Mucosa of rectum (tissue), 2 donors: Measurements from ENCODE around the gene OGDH.
"Not testable (repeated sequence)": the region's sequence is repeated elsewhere in the genome, so short reads cannot be mapped to it uniquely, and the experiment has no call there.

Experiments used
- H3K27ac ChIP-seq, 2 donors: one replicate each; pipeline ENCODE4 v1.7.0; 2013; ENCODE audit warnings: inconsistent platforms in 2 of 2, low read depth in 2 of 2, low read length in 2 of 2
- H3K27me3 ChIP-seq, 2 donors: one replicate each; pipeline ENCODE4 v1.7.0; 2013; ENCODE audit warnings: low read length in 2 of 2; ENCODE audit not compliant: control insufficient read depth in 2 of 2, insufficient read depth in 2 of 2
- H3K36me3 ChIP-seq, 2 donors: one replicate each; pipeline ENCODE4 v1.7.0; 2013; ENCODE audit warnings: low read length in 2 of 2; ENCODE audit not compliant: control insufficient read depth in 2 of 2, insufficient read depth in 2 of 2
- H3K4me1 ChIP-seq, 2 donors: one replicate each; pipeline ENCODE4 v1.7.0; 2013; ENCODE audit warnings: low read length in 2 of 2, mild to moderate bottlenecking in 1 of 2; ENCODE audit not compliant: control insufficient read depth in 2 of 2, insufficient read depth in 2 of 2
- H3K4me3 ChIP-seq, 2 donors: one replicate each; pipeline ENCODE4 v1.7.0; 2013; ENCODE audit warnings: low read length in 2 of 2
- H3K9ac ChIP-seq, 2 donors: one replicate each; pipeline ENCODE4 v1.7.0; 2013; ENCODE audit warnings: low read length in 2 of 2, low read depth in 1 of 2, mild to moderate bottlenecking in 1 of 2
- H3K9me3 ChIP-seq, 2 donors: one replicate each; pipeline ENCODE4 v1.7.0; 2013; ENCODE audit warnings: low read length in 2 of 2; ENCODE audit not compliant: control insufficient read depth in 2 of 2
- donor health status: healthy.
- donor health status: Normal muscosa, but diverticular disease.

OGDH gene

DNA sequence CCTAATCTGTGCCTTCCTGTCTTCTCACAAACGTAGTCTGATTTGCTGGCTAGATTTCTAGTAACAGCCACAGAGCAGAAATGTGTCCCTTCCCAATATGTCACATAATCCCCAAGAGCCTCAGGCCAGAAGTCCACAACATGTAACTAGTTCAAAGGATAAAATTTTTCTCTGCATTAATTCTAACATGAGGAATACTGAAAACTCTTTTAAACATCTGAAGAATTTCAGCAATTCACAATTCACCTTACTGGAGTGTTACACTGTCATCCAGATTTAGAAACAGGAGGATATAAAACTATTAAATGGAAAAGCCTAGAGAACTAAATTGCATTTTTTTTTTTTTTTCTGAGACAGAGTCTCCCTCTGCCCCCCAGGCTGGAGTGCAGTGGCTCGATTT, 30.2 kb upstream of the OGDH start:
- Histone ChIP-seq H3K4me3 (no peak overlapping the region), H3K27ac (no peak overlapping the region), H3K9ac (no peak overlapping the region), H3K36me3 (peaks cover 31 to 47% of the 10 kb centered on the region in 2 donors), H3K27me3 (no peaks in the 10 kb centered on the region), H3K4me1 (peaks cover 24 to 27% of the 10 kb centered on the region in 2 donors), H3K9me3 (no peaks in the 10 kb centered on the region)

DNA sequence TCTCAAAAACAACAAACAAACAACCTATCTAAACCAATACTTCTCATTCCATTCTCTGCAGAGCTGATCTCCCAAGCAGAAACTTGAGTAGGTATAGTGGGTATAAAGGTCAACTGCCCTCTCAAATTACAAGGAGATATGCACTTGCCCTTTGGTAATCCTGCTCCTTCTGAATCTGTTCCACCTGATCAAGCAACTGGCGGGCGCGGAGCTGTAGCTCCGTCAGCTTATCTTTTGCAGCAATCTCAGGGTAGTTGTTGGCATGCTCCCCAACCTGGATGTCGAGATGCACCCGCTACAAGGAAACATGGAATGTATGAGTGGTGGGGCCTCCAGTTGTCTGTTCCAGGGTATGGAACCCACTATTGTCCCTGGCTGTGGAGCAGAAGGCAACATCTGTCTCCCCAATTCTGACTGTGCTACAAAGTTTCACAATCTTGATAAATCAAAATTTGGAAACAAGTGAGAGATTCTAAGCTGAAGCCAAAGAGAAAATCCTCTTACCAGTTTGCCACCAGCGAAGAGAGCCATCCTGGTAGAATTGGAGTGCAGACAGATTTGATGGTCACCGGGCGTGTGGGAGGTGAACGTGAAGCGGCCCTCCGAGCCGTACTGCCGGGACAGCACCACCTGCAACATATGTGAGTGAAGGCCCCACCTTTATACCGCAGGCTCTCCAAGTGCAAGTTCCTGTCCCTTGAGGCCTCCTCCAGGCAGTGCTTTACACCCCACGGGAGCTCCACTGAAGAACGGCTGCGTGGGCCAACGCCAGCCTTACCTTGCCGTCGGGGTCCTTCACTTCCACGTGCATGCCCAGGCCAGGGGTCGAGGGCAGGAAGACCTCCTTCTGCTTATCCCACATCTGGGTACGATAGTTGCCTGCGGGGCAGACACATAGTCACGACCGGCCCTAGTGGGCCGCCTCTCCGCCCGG, 25.2 kb upstream of the OGDH start:
- peaks cover 15 to 17% of the 10 kb centered on the region in 2 donors for H3K4me1 ChIP-seq

DNA sequence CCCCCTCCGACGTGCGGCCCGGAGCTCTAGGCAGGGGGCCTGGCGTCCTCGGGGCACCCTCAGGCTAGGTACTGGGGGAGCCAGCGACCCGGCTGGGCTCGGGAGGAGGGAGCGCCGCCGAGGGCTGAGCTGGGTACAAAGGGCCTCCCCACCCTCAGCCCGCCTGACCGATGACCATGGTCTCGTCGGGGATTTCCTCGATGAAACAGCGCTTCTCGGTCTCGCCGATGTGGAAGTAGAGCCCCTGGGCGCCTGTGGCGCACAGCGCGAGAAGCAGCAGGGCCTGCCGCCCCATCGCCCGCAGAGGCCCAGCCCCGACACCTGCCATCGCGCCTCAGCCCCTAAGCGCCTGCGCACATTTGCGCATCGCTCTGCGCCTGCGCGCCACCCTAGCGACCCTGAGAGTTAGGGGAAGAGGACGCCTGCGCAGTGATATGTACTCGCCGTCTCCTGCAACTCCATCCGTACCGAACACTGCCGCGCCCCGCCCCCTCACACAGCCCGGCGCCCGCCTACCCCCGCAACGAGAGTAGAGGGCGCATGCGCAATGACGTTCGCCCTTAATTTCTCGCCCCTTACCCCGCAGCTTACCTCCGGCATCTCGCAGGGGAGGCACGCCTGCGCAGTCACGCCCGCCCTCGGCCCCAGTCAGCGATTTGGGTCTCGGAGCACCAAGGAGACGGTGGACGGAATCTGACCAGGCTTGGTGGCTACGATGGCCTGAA, 24.4 kb upstream of the OGDH start, which contains the start of gene TMED4:
TMED4 (minus strand) TSS at position 353 of the 725 bp plus-strand sequence; CDS start at position 328, 25 bp downstream.
- H3K36me3 ChIP-seq: peaks cover 18 to 23% of the 10 kb centered on the region in 2 donors
- H3K27me3 ChIP-seq: no peaks in the 10 kb centered on the region
- peaks cover 15 to 17% of the 10 kb centered on the region in 2 donors for H3K4me1 ChIP-seq

More for the DNA sequence above, 25.2 kb upstream of the OGDH start:
- peaks cover 18 to 23% of the 10 kb centered on the region in 2 donors for H3K36me3 ChIP-seq
- peak overlapping the region; percentile 88 to 96 for H3K4me3 ChIP-seq
- H3K27me3 ChIP-seq: no peaks in the 10 kb centered on the region
- no peaks in the 10 kb centered on the region for H3K9me3 ChIP-seq
- peak overlapping the region; percentile 87 to 98 for H3K9ac ChIP-seq
- peak overlapping the region; percentile 99 to 100 for H3K27ac ChIP-seq

DNA sequence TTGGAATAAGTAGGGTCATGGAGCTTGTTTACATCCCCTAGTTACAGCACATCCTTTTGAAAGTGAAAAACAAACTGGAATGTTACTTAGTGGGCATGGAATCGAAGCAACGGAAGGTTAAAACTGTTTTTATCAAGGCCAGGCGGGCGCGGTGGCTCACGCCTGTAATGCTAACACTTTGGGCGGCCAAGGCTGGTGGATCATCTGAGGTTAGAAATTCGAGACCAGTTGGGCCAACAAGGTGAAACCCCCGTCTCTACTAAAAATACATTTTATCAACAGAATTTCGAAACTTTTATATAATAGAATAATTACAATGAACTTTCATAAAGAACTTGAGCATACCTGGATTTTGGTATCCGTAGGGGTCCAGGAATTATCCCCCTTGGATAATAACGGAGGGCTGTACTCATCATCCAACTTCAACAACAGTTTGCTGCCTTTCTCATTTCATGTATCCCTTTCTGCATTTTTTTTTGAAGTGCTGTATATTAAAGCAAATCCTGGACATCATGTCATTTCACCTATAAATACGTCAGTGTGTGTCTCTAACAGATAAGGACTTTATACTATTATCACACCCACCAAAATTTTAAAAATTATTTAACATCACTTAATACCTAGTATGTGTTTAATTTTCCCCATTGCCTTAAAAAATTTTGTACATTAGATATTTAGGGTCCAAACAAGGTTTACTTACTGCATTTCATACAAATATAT, 23.1 kb upstream of the OGDH start:
- Histone ChIP-seq H3K9me3 (no peaks in the 10 kb centered on the region), H3K27me3 (no peaks in the 10 kb centered on the region), H3K4me1 (peaks cover 15 to 18% of the 10 kb centered on the region in 2 donors), H3K36me3 (peaks cover 13 to 19% of the 10 kb centered on the region in 2 donors), H3K27ac (peak overlapping the region; percentile 99 to 100), H3K9ac (peak overlapping the region; percentile 98 to 100), H3K4me3 (peak overlapping the region; percentile 88 to 96)

More for the DNA sequence above, 24.4 kb upstream of the OGDH start, which contains the start of gene TMED4:
- Histone ChIP-seq H3K9me3 (no peaks in the 10 kb centered on the region), H3K4me3 (peak within 1 kb of the TSS; percentile 88 to 96), H3K9ac (peak within 1 kb of the TSS; percentile 98 to 100), H3K27ac (peak within 1 kb of the TSS; percentile 99 to 100)

DNA sequence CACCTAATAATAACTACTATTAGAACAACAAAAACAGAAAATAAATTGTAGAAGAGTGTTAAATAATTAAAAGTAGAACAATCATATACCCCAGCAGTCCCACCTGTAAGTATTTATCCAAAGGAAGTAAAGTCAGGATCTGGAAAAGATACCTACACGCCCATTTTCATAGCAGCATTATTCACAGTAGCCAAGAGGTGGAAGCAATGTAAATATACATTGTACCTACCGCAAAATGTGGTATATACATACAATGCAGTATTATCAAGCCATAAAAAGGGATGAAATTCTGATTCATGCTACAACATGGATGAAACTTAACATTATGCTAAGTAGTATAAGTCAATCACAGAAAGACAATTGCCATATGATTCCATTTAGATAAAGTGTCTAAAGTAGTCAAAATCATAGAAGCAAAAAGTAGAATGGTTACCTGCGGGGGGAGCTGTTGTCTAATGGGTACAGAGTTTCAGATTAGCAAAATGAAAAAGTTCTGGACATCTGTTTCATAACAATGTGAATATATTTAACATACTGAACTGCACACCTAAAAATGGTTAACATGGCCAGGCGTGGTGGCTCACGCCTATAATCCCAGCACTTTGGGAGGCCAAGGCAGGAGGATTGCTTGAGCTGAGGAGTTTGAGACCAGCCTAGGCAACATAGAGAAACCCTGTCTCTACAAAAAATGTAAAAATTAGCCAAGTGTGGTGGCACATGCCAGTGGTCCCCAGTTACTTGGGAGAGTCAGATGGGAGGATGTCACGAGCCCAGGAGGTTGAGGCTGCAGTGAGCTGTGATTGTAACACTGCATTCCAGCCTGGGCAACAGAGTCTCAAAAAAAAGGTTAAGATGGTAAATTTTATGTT, 18.4 kb upstream of the OGDH start:
- peaks cover 3% of the 10 kb centered on the region in 2 donors for H3K4me1 ChIP-seq

DNA sequence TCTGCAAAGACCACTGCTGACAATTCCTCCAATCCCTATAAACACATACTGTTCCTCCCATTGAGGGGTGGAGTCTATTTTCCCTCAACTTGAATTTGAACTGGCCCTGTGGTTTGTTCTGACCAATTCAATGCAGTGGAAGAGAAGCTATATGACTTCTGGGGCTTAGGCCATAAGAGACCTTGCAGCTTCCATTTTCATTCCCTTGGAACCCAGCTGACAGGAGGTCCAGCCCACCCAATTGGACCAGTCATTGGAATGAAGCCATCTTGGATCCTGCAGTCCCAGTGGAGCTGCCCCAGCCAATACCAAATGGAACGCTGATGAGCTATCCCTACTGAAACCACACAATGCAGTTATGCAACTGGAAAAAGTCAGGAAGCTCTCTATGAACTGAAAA, 15.5 kb upstream of the OGDH start:
- Histone ChIP-seq H3K9me3 (no peaks in the 10 kb centered on the region), H3K4me1 (peaks cover 0 to 2% of the 10 kb centered on the region in 2 donors), H3K27me3 (no peaks in the 10 kb centered on the region), H3K9ac (no peak overlapping the region), H3K36me3 (no peaks in the 10 kb centered on the region), H3K4me3 (no peak overlapping the region), H3K27ac (no peak overlapping the region)

More for the DNA sequence above, 18.4 kb upstream of the OGDH start:
- Histone ChIP-seq H3K27me3 (no peaks in the 10 kb centered on the region), H3K36me3 (no peaks in the 10 kb centered on the region), H3K27ac (no peak overlapping the region), H3K9ac (no peak overlapping the region), H3K4me3 (no peak overlapping the region), H3K9me3 (no peaks in the 10 kb centered on the region)

DNA sequence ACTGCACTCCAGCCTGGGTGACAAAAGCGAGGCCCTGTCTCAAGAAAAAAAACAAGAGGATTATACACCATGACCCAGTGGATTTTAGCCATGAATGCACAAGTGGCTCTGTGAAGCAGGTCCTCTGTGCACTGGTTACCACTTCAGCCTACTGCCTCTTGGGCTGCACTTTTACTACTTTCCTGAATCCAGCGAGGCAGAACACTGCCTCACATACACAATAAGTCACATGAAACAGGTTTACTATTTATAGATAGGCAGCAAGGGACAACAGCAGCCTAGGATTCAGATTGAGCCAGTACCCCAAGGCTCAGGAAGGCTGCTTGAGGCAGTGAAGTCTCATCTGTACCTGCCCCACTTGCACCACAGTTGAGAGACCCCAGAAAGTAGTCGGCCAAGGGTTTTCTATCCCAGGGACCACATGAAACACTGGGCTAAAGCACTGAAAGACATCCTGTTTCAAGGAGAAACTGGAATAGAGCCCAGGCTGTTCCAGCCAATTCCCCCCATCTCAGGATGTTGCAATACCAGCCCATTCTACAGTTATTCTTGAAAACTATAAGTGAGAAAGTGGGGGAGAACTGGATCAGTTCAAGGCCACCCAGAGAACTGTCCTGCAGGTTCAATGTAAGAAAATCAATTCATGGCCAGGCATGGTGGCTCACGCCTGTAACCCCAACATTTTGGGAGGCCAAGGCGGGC, 10.3 kb upstream of the OGDH start:
- no peaks in the 10 kb centered on the region for H3K36me3 ChIP-seq
- no peak overlapping the region for H3K9ac ChIP-seq
- H3K4me1 ChIP-seq: no peaks in the 10 kb centered on the region
- H3K27ac ChIP-seq: no peak overlapping the region
- H3K4me3 ChIP-seq: no peak overlapping the region
- H3K27me3 ChIP-seq: no peaks in the 10 kb centered on the region
- H3K9me3 ChIP-seq: no peaks in the 10 kb centered on the region

DNA sequence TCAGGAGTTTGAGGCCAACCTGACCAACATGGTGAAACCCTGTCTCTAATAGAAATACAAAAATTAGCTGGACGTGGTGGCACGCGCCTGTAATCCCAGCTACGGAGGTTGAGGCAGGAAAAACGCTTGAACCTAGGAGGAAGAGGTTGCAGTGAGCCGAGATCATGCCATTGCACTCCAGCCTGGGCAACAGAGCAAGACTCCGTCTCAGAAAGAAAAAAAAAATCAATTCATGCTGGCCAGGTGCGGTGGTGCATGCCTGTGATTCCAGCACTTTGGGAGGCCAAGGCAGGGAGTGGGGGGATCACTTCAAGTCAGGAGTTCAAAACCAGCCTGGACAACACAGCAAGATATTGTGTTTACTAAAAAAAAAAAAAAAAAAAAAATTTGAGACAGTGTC, 9.2 kb upstream of the OGDH start:
- not testable (repeated sequence) for H3K9me3 ChIP-seq, H3K9ac ChIP-seq, H3K4me1 ChIP-seq, H3K36me3 ChIP-seq, H3K4me3 ChIP-seq, H3K27me3 ChIP-seq, H3K27ac ChIP-seq

DNA sequence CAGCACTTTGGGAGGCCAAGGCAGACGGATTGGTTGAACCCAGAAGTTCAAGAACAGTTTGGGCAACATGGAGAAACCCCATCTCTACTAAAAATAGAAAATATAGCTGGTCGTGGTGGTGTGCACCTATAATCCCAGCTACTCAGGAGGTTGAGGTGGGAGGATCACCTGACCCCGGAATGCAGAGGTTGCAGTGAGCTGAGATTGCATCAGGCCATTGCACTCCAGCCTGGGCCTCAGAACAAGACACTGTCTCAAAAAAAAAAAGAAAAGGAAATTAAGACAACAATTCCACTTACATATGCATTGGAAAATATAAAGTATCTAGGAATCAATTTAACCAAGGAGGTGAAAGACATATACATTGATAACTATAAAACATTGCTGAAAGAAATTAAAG, 7.2 kb upstream of the OGDH start:
- H3K9ac ChIP-seq: no peak overlapping the region
- H3K4me1 ChIP-seq: peaks cover 0 to 2% of the 10 kb centered on the region in 2 donors
- no peak overlapping the region for H3K4me3 ChIP-seq
- H3K9me3 ChIP-seq: no peaks in the 10 kb centered on the region
- H3K27ac ChIP-seq: no peak overlapping the region
- H3K27me3 ChIP-seq: no peaks in the 10 kb centered on the region
- no peaks in the 10 kb centered on the region for H3K36me3 ChIP-seq
